BJ (cell line): Measurements from ENCODE around the gene CEP19. TPM values are rescaled to one million over a fixed set of nuclear protein-coding genes. Genes with fewer than 3 reads are reported as not detected.
A peak's percentile ranks its signal among the peaks of the same experiment; 100 is the strongest.

Experiments used
- CTCF ChIA-PET: fragments of 350-600 bp; formaldehyde crosslinking; extraction: SDS; loops from one replicate; lab custom pipeline; 2021; ENCODE audit warnings: antibody characterized with exemption, inconsistent platforms; lab: Yijun Ruan, JAX
- POLR2A ChIA-PET: fragments of 300-600 bp; sonication (Branson Sonifier 250); formaldehyde crosslinking; extraction: SDS; loops from one replicate; lab custom pipeline; 2021; ENCODE audit warnings: antibody characterized with exemption; lab: Charles Lee
- DNase-seq: peaks from one replicate; pipeline ENCODE4 v3.0.0-alpha.2; 2011; ENCODE audit warnings: low read depth
- H3K27me3 ChIP-seq: 2 replicates; pipeline ENCODE4 v1.6.0; 2011; ENCODE audit warnings: low read length; ENCODE audit not compliant: control insufficient read depth, insufficient read depth
- H3K36me3 ChIP-seq: 2 replicates; pipeline ENCODE4 v1.5.1; 2011; ENCODE audit warnings: low read length; ENCODE audit not compliant: control insufficient read depth, insufficient read depth
- H3K4me3 ChIP-seq: 2 replicates; pipeline ENCODE4 v1.5.1; 2011; ENCODE audit warnings: low read depth, mild to moderate bottlenecking, control low read depth, low read length
- polyA plus RNA-seq: library from polyadenylated mRNA; depleted of rRNA; stranded (reverse); fragments of >200 nt; gene quantifications from 2 replicates; pipeline ENCODE4 v1.2.3, GENCODE V29; 2011
- TF ChIP-seq, protein P1 (sequence below): IDR thresholded peaks from 2 replicates; pipeline ENCODE4 v1.5.1; 2011; ENCODE audit warnings: low read depth, mild to moderate bottlenecking, control low read depth, inconsistent platforms, low read length, moderate library complexity; ENCODE audit not compliant: insufficient read depth

The CEP19 gene
- polyA plus RNA-seq, 1 experiment: 1.9 TPM

DNA sequence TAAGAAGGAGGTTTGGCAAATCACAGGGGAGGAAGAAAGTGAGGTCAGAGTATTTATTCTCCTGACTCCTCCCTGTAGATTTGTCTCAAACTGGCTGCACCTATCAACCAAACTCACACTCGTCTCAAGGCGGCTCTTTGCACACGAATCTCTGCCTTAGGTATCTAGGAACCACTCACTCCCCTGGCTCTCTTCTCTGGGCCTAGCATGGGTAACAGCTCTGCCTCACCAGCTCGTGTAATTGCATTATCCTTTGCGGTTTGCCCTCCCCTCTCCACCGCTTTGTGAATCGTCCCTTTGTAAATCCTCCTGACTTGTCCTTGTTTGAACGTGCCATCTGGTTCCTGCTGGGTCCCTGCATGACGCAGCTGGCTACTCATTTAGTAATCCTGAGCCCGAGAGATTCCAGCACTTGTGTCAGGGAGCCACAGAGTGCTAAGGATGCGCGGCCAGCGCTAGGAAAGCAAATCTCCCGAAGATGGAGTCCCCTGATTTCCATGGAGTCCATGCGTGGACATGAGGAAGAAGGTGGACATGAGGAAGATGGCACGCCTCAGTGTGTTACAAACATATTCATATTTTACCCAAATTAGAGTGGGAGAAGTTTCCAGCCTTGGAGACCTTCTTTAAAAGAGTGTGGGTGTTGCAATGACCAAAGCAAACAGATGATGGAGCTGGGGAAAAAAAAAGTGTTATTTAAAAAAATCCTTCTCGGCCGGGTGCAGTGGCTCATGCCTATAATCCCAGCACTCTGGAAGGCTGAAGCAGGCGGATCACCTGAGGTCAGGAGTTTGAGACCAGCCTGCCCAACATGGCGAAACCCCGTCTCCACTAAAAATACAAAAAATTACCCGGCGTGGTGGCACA lies 45.8 kb downstream of the CEP19 start:
- peak; percentile 40 for DNase-seq
- ChIA-PET POLR2A (no interaction called here), CTCF (interaction anchor here (1.4 kb wide), 1 partner anchor 57 kb away, joined by 4 read pairs; no protein-coding TSS in a partner anchor)
- Histone ChIP-seq H3K4me3 (no peak overlapping the region), H3K36me3 (no peaks in the 10 kb centered on the region), H3K27me3 (peaks cover 6% of the 10 kb centered on the region)
- TF ChIP-seq, protein P1, sequence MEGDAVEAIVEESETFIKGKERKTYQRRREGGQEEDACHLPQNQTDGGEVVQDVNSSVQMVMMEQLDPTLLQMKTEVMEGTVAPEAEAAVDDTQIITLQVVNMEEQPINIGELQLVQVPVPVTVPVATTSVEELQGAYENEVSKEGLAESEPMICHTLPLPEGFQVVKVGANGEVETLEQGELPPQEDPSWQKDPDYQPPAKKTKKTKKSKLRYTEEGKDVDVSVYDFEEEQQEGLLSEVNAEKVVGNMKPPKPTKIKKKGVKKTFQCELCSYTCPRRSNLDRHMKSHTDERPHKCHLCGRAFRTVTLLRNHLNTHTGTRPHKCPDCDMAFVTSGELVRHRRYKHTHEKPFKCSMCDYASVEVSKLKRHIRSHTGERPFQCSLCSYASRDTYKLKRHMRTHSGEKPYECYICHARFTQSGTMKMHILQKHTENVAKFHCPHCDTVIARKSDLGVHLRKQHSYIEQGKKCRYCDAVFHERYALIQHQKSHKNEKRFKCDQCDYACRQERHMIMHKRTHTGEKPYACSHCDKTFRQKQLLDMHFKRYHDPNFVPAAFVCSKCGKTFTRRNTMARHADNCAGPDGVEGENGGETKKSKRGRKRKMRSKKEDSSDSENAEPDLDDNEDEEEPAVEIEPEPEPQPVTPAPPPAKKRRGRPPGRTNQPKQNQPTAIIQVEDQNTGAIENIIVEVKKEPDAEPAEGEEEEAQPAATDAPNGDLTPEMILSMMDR: no peak

DNA sequence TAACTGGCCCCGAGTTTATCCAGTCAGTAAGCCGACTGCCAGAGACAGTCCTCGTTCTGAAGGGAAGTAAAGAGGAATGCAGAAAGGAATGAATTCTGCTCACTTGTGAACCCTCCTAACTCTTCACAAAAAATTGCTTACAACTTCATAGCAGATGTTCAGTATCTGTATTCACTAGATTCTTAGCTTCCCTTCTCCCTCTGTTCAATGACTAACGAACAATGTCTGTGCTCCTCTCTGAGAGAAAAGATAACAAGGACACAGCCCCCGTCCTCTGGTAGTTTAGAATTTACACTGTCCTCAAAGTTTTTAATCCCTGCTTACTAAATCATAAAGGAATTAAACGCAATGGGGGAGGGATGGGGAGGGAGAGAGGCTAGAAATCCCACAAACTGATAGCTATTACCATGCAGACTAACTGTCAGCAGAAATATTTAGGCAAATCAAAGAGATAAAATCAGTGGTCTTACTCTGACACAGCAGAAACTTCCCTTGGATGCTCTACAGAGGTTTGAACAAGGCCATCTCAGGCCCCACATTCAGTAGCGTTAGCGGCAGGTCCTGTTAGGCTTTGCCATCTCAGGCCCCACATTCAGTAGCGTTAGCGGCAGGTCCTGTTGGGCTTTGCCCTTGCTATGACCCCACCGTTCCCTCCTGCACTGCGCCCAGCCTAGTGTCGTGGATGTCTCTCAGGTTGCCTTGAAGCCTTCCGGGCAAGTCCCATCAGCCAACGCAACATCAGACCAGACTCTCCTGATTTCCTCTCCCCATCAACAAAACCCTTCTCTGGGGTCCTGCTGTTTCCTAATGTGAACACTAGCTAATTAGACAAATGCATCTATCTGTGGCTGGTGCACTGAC lies 49.1 kb downstream of the CEP19 start:
- ChIA-PET CTCF (interaction anchor here (0.8 kb wide), 1 partner anchor 12 kb away, joined by 3 read pairs; no protein-coding TSS in a partner anchor), POLR2A (no interaction called here)
- H3K4me3 ChIP-seq: no peak overlapping the region
- H3K27me3 ChIP-seq: peaks cover 3% of the 10 kb centered on the region; the same call in 1 of the 2 replicates
- no peaks in the 10 kb centered on the region for H3K36me3 ChIP-seq
- no peak for DNase-seq
- TF ChIP-seq, protein P1: no peak

DNA sequence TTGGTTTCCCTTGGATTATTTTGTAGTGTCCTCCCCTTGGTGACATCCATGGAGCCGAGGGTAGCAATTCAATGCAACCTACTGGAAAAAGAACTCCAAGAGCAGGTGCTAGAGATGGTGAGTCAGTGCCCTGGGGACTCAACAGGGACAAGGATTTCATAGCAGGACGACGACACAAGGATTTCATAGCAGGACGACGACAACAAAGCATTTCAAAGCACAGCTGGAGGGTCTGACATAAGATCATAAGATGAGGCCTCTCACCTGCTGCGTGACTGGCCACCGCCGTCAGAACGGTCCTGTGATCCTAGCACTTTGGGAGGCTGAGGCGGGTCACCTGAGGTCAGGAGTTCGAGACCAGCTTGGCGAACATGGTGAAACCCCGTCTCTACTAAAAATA lies 50.0 kb downstream of the CEP19 start:
- Histone ChIP-seq H3K4me3 (no peak overlapping the region), H3K27me3 (peaks cover 3% of the 10 kb centered on the region; the same call in 1 of the 2 replicates), H3K36me3 (no peaks in the 10 kb centered on the region)
- ChIA-PET CTCF (interaction anchor here (0.8 kb wide), 1 partner anchor 13 kb away, joined by 3 read pairs; no protein-coding TSS in a partner anchor), POLR2A (no interaction called here)
- TF ChIP-seq, protein P1: no peak
- no peak for DNase-seq

DNA sequence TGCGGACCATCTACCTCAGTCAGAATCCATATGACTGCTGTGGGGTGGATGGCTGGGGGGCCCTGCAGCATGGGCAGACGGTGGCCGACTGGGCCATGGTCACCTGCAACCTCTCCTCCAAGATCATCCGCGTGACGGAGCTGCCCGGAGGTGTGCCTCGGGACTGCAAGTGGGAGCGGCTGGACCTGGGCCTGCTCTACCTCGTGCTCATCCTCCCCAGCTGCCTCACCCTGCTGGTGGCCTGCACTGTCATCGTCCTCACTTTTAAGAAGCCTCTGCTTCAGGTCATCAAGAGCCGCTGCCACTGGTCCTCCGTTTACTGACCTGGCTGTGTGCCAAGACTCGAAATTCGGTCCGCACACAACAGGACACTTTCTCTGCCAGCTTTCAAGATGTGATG lies 50.6 kb downstream of the CEP19 start:
- TF ChIP-seq, protein P1: no peak
- CTCF ChIA-PET: interaction anchor here (1.1 to 1.5 kb wide), 2 partner anchors 24 to 52 kb away, joined by 4 to 5 read pairs; no protein-coding TSS in a partner anchor
- H3K27me3 ChIP-seq: peaks cover 3% of the 10 kb centered on the region; the same call in 1 of the 2 replicates

More for the DNA sequence above, 50.6 kb downstream of the CEP19 start:
- no peak for DNase-seq
- no peak overlapping the region for H3K4me3 ChIP-seq
- no peaks in the 10 kb centered on the region for H3K36me3 ChIP-seq
- POLR2A ChIA-PET: no interaction called here
